Neuronal stem cell (in vitro differentiated cells): ENCODE data around the gene GID8.

ENCODE experiments used
- DNase-seq: peaks from one replicate; pipeline ENCODE4 v3.0.0-alpha.2; 2013; ENCODE audit warnings: low spot score
- H2AFZ ChIP-seq: one replicate; pipeline ENCODE4 v1.6.1; 2013; ENCODE audit warnings: mild to moderate bottlenecking, low read length, inconsistent platforms
- H2AK5ac ChIP-seq: 2 replicates; pipeline ENCODE4 v1.6.1; 2013; ENCODE audit warnings: low read depth, mild to moderate bottlenecking, inconsistent platforms, low read length, moderate library complexity, mixed read lengths
- H2BK120ac ChIP-seq: 2 replicates; pipeline ENCODE4 v1.6.1; 2013; ENCODE audit warnings: low read depth, mild to moderate bottlenecking, inconsistent platforms, low read length, moderate library complexity, mixed read lengths
- H2BK12ac ChIP-seq: one replicate; pipeline ENCODE4 v1.6.1; 2013; ENCODE audit warnings: low read length, inconsistent platforms
- H2BK15ac ChIP-seq: 2 replicates; pipeline ENCODE4 v1.6.1; 2013; ENCODE audit warnings: mild to moderate bottlenecking, low read length, inconsistent platforms, mixed read lengths
- H2BK5ac ChIP-seq: one replicate; pipeline ENCODE4 v1.6.1; 2013; ENCODE audit warnings: inconsistent platforms, mild to moderate bottlenecking, low read length, moderate library complexity
- H3K14ac ChIP-seq: one replicate; pipeline ENCODE4 v1.6.1; 2013; ENCODE audit warnings: low read length, inconsistent platforms
- H3K18ac ChIP-seq: 2 replicates; pipeline ENCODE4 v1.6.1; 2013; ENCODE audit warnings: low read length, inconsistent platforms
- H3K23ac ChIP-seq: 2 replicates; pipeline ENCODE4 v1.6.1; 2013; ENCODE audit warnings: low read depth, mild to moderate bottlenecking, mixed read lengths, low read length, inconsistent platforms; ENCODE audit not compliant: poor library complexity
- H3K27ac ChIP-seq: replicated peaks from 3 replicates; pipeline ENCODE4 v1.5.1; 2013; ENCODE audit warnings: low read length, inconsistent platforms
- H3K27me3 ChIP-seq, 3 experiments: 2 replicates each; pipeline ENCODE4 v1.6.1; 2013; ENCODE audit warnings: low read length in 3 of 3, mild to moderate bottlenecking in 2 of 3, inconsistent platforms in 1 of 3, low read depth in 1 of 3, mixed read lengths in 1 of 3, moderate library complexity in 1 of 3; ENCODE audit not compliant: control insufficient read depth in 3 of 3, insufficient read depth in 3 of 3
- H3K36me3 ChIP-seq, 2 donors: replicated peaks in 1 of 2; 2 replicates each; pipeline ENCODE4 v1.6.1; 2013; ENCODE audit warnings: low read length in 2 of 2; ENCODE audit not compliant: control insufficient read depth in 2 of 2, insufficient read depth in 2 of 2
- H3K4ac ChIP-seq: 2 replicates; pipeline ENCODE4 v1.6.1; 2013; ENCODE audit warnings: inconsistent platforms, mild to moderate bottlenecking, low read length, moderate library complexity
- H3K4me1 ChIP-seq, 2 donors: 1 replicate in 1 of 2; 2 replicates in 1 of 2; pipeline ENCODE4 v1.6.1; 2013; ENCODE audit warnings: low read length in 2 of 2, low read depth in 1 of 2; ENCODE audit not compliant: control insufficient read depth in 2 of 2, insufficient read depth in 1 of 2
- H3K4me2 ChIP-seq: one replicate; pipeline ENCODE4 v1.6.1; 2013; ENCODE audit warnings: mild to moderate bottlenecking, low read length, inconsistent platforms; ENCODE audit not compliant: insufficient read depth, poor library complexity, severe bottlenecking
- H3K4me3 ChIP-seq, 2 donors: 2 replicates each; pipeline ENCODE4 v1.5.1; 2013; ENCODE audit warnings: low read length in 2 of 2, mild to moderate bottlenecking in 2 of 2, inconsistent platforms in 1 of 2, moderate library complexity in 1 of 2
- H3K79me1 ChIP-seq: one replicate; pipeline ENCODE4 v1.6.1; 2013; ENCODE audit warnings: low read depth, mild to moderate bottlenecking, inconsistent platforms, low read length, moderate library complexity
- H3K9ac ChIP-seq: one replicate; pipeline ENCODE4 v1.6.1; 2013; ENCODE audit warnings: mild to moderate bottlenecking, low read depth, low read length, inconsistent platforms; ENCODE audit not compliant: poor library complexity
- H3K9me3 ChIP-seq, 2 donors: replicated peaks in 1 of 2; 2 replicates each; pipeline versions ENCODE3 to v1.6.1; 2013; ENCODE audit warnings: low read length in 2 of 2, mild to moderate bottlenecking in 2 of 2, inconsistent platforms in 1 of 2, low read depth in 1 of 2, mixed read lengths in 1 of 2, moderate library complexity in 1 of 2; ENCODE audit not compliant: control insufficient read depth in 2 of 2, insufficient read depth in 1 of 2
- H4K8ac ChIP-seq: one replicate; pipeline ENCODE4 v1.6.1; 2013; ENCODE audit warnings: low read depth, mild to moderate bottlenecking, inconsistent platforms, low read length, moderate library complexity
- H4K91ac ChIP-seq: one replicate; pipeline ENCODE4 v1.6.1; 2013; ENCODE audit warnings: low read length, low read depth, mild to moderate bottlenecking, inconsistent platforms; ENCODE audit not compliant: poor library complexity
- WGBS, 2 donors: extraction: QIAGEN DNeasy Blood & Tissue Kit; methylation state at CpG; one replicate each; pipeline ENCODE4 v1.1.7; 2013; ENCODE audit warnings: missing lambda C conversion rate in 2 of 2, mixed read lengths in 1 of 2; ENCODE audit not compliant: insufficient read length in 2 of 2, insufficient replicate concordance in 1 of 2; ENCODE audit errors: extremely low coverage in 2 of 2; 5-methylcytosine and 5-hydroxymethylcytosine counted together

Gene GID8

GRCh38 chr20:62970307-62971210 is 32.6 kb downstream of the GID8 start:
- H2AK5ac ChIP-seq = peak overlapping the region; percentile 70
- peaks cover 7 to 9% of the 10 kb centered on the region in 2 donors for H3K4me1 ChIP-seq
- peak overlapping the region; percentile 89 for H3K18ac ChIP-seq
- peak overlapping the region; percentile 55 for H3K23ac ChIP-seq
- no peak overlapping the region for H3K4me3 ChIP-seq
- no peak overlapping the region for H2BK12ac ChIP-seq
- no peak overlapping the region for H3K4ac ChIP-seq
- H3K27ac ChIP-seq = no peak overlapping the region
- peak overlapping the region; percentile 96 for H2BK15ac ChIP-seq
- peak overlapping the region; percentile 44 for H3K9ac ChIP-seq
- peak overlapping the region; percentile 56 for H3K14ac ChIP-seq
- no peak overlapping the region for H4K91ac ChIP-seq
- no peaks in the 10 kb centered on the region for H3K79me1 ChIP-seq
- H4K8ac ChIP-seq = peak overlapping the region; percentile 82
- no peak overlapping the region for H2BK120ac ChIP-seq
- peak overlapping the region; percentile 56 for H2AFZ ChIP-seq
- peaks cover 0 to 2% of the 10 kb centered on the region in 2 donors for H3K9me3 ChIP-seq
- H3K27me3 ChIP-seq = peaks cover 14 to 84% (median 34%) of the 10 kb centered on the region in 3 experiments
- DNase-seq = no peak
- H3K36me3 ChIP-seq = no peaks in the 10 kb centered on the region
- no peak overlapping the region for H3K4me2 ChIP-seq
- WGBS, 2 donors = no CpG with 5 or more reads among the region's 33 CpGs
- H2BK5ac ChIP-seq = no peak overlapping the region

GRCh38 chr20:62971211-62971949 is 33.4 kb downstream of the GID8 start:
- Histone ChIP-seq H3K27ac (no peak overlapping the region), H3K9me3 (peaks cover 0 to 2% of the 10 kb centered on the region in 2 donors), H2BK12ac (peak overlapping the region; percentile 73), H3K36me3 (no peaks in the 10 kb centered on the region), H3K18ac (peak overlapping the region; percentile 17), H3K4me1 (peaks cover 7 to 9% of the 10 kb centered on the region in 2 donors), H2BK120ac (no peak overlapping the region), H3K27me3 (peaks cover 14 to 90% (median 38%) of the 10 kb centered on the region in 3 experiments), H3K9ac (no peak overlapping the region), H3K14ac (peak overlapping the region; percentile 21), H3K4me2 (no peak overlapping the region), H3K4ac (no peak overlapping the region), H2AK5ac (peak overlapping the region; percentile 70), H3K23ac (peak overlapping the region; percentile 85), H4K8ac (peak overlapping the region; percentile 4), H2BK15ac (peak overlapping the region; percentile 96), H3K4me3 (no peak overlapping the region), H4K91ac (no peak overlapping the region), H2AFZ (peak overlapping the region; percentile 56), H2BK5ac (no peak overlapping the region), H3K79me1 (no peaks in the 10 kb centered on the region)
- WGBS, 2 donors = 100% methylated on average over 1 of the region's 10 CpGs; no CpG with 5 or more reads in 1 of the 2 donors
- no peak for DNase-seq

GRCh38 chr20:62971950-62972844 is 34.2 kb downstream of the GID8 start:
- peak overlapping the region; percentile 81 for H3K9ac ChIP-seq
- no CpG with 5 or more reads among the region's 38 CpGs for WGBS, 2 donors
- H3K4me2 ChIP-seq = peak overlapping the region; percentile 77
- H3K27ac ChIP-seq = no peak overlapping the region
- H2AFZ ChIP-seq = peak overlapping the region; percentile 81
- H2BK15ac ChIP-seq = peak overlapping the region; percentile 75
- DNase-seq = peak; percentile 80
- no peaks in the 10 kb centered on the region for H3K79me1 ChIP-seq
- no peak overlapping the region for H4K91ac ChIP-seq
- no peaks in the 10 kb centered on the region for H3K36me3 ChIP-seq
- H3K4me3 ChIP-seq = peak overlapping the region in 1 of 2 donors; percentile 66
- no peak overlapping the region for H4K8ac ChIP-seq
- peak overlapping the region; percentile 93 for H2AK5ac ChIP-seq
- peaks cover 14 to 93% (median 38%) of the 10 kb centered on the region in 3 experiments for H3K27me3 ChIP-seq
- H3K9me3 ChIP-seq = peaks cover 0 to 2% of the 10 kb centered on the region in 2 donors
- no peak overlapping the region for H3K4ac ChIP-seq
- H3K4me1 ChIP-seq = peaks cover 7 to 9% of the 10 kb centered on the region in 2 donors
- peak overlapping the region; percentile 93 for H3K18ac ChIP-seq
- H3K14ac ChIP-seq = peak overlapping the region; percentile 71
- H2BK120ac ChIP-seq = no peak overlapping the region
- H2BK5ac ChIP-seq = no peak overlapping the region
- H3K23ac ChIP-seq = peak overlapping the region; percentile 85
- H2BK12ac ChIP-seq = peak overlapping the region; percentile 73
